ENCODE results near the gene MANF. TPM values are rescaled to one million over a fixed set of nuclear protein-coding genes. Genes with fewer than 3 reads are reported as not detected.

The MANF gene
- total and polyA plus RNA-seq, 2 of the 13 experiments (the other 11 are each of a cell fraction or from before 2014, with no cell fraction given) = 55.4 to 269 TPM

GRCh38 chr3:51375571-51375970 is 9.5 kb upstream of the MANF start (continued):
- TF ChIP-seq DBP (CRISPR knock-in tag; IDR thresholded peaks at IDR 0.05; ENCODE audit: not compliant biosample characterization) (no peak), ZNF549 (CRISPR knock-in tag; IDR thresholded peaks at IDR 0.05) (no peak), ZKSCAN1 (IDR thresholded peaks at IDR 0.05; ENCODE audit: low read length) (no peak), ZFP36L1 (CRISPR knock-in tag; IDR thresholded peaks at IDR 0.05) (no peak), GPBP1L1 (CRISPR knock-in tag; IDR thresholded peaks at IDR 0.05) (no peak), ZNF749 (CRISPR knock-in tag; IDR thresholded peaks at IDR 0.05; ENCODE audit: borderline replicate concordance) (no peak), ZNF800 (CRISPR knock-in tag; IDR thresholded peaks at IDR 0.05) (no peak), ZFP36L2 (CRISPR knock-in tag; IDR thresholded peaks at IDR 0.05) (no peak)
- TF ChIP-seq, protein P1, sequence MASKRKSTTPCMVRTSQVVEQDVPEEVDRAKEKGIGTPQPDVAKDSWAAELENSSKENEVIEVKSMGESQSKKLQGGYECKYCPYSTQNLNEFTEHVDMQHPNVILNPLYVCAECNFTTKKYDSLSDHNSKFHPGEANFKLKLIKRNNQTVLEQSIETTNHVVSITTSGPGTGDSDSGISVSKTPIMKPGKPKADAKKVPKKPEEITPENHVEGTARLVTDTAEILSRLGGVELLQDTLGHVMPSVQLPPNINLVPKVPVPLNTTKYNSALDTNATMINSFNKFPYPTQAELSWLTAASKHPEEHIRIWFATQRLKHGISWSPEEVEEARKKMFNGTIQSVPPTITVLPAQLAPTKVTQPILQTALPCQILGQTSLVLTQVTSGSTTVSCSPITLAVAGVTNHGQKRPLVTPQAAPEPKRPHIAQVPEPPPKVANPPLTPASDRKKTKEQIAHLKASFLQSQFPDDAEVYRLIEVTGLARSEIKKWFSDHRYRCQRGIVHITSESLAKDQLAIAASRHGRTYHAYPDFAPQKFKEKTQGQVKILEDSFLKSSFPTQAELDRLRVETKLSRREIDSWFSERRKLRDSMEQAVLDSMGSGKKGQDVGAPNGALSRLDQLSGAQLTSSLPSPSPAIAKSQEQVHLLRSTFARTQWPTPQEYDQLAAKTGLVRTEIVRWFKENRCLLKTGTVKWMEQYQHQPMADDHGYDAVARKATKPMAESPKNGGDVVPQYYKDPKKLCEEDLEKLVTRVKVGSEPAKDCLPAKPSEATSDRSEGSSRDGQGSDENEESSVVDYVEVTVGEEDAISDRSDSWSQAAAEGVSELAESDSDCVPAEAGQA (IDR thresholded peaks at IDR 0.05; ENCODE audit: low read depth) = no peak
- TF ChIP-seq, protein P1 (CRISPR knock-in tag; IDR thresholded peaks at IDR 0.05; ENCODE audit: borderline replicate concordance) = no peak
- TF ChIP-seq, protein P2, sequence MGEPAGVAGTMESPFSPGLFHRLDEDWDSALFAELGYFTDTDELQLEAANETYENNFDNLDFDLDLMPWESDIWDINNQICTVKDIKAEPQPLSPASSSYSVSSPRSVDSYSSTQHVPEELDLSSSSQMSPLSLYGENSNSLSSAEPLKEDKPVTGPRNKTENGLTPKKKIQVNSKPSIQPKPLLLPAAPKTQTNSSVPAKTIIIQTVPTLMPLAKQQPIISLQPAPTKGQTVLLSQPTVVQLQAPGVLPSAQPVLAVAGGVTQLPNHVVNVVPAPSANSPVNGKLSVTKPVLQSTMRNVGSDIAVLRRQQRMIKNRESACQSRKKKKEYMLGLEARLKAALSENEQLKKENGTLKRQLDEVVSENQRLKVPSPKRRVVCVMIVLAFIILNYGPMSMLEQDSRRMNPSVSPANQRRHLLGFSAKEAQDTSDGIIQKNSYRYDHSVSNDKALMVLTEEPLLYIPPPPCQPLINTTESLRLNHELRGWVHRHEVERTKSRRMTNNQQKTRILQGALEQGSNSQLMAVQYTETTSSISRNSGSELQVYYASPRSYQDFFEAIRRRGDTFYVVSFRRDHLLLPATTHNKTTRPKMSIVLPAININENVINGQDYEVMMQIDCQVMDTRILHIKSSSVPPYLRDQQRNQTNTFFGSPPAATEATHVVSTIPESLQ (CRISPR knock-in tag; conservative IDR thresholded peaks at IDR 0.05) = no peak

All from HepG2 (cell line).